Neural cell (in vitro differentiated cells): ENCODE measurements around the gene SFN.

Source experiments
- EP300 ChIP-seq: fragments of 450-650 bp; conservative IDR thresholded peaks from 2 replicates; pipeline ENCODE4 v1.6.1; 2014; ENCODE audit warnings: antibody characterized with exemption, mild to moderate bottlenecking, moderate library complexity; ENCODE audit not compliant: poor library complexity, severe bottlenecking
- EZH2 ChIP-seq: fragments of 200-600, 300-800 bp; shearing (Covaris generic), sonication (generic); IDR thresholded peaks from 2 replicates; pipeline ENCODE4 v1.6.1; 2014; ENCODE audit warnings: antibody characterized with exemption, low read length, borderline replicate concordance, mild to moderate bottlenecking; ENCODE audit not compliant: insufficient read depth, poor library complexity, severe bottlenecking
- SMC3 ChIP-seq: fragments of 450-650 bp; conservative IDR thresholded peaks from 2 replicates; pipeline ENCODE4 v1.6.1; 2014; ENCODE audit warnings: antibody characterized with exemption, mild to moderate bottlenecking, moderate library complexity; ENCODE audit not compliant: poor library complexity
- TAF1 ChIP-seq: IDR thresholded peaks from 2 replicates; pipeline ENCODE4 v1.6.1; 2012; ENCODE audit warnings: low read depth
- TF ChIP-seq, protein P1 (sequence below): fragments of 450-650 bp; IDR thresholded peaks from 2 replicates; pipeline ENCODE4 v1.5.1; 2014; ENCODE audit warnings: antibody characterized with exemption, mild to moderate bottlenecking, moderate library complexity; ENCODE audit not compliant: poor library complexity, severe bottlenecking

DNA sequence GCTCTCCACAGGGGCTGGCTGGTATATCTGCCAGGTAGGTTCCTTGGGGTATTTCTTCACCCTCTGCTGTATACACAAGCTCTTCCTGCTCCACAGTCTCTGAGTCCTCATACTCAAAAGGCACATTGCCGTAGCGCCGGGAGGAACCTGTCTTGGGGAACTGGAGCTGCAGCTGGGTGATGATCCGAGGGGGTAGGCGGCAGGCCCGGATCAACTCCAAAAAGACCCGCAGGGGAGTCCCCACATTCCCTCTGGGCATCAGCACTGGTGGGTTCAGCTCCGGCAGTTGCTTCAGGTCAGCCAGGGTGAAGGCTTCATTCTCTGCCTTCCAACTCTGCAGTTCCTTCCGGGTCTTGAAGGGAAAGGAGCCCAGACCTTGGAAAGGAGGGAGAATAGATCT lies 34.4 kb downstream of the SFN start:
- TF ChIP-seq, protein P1, sequence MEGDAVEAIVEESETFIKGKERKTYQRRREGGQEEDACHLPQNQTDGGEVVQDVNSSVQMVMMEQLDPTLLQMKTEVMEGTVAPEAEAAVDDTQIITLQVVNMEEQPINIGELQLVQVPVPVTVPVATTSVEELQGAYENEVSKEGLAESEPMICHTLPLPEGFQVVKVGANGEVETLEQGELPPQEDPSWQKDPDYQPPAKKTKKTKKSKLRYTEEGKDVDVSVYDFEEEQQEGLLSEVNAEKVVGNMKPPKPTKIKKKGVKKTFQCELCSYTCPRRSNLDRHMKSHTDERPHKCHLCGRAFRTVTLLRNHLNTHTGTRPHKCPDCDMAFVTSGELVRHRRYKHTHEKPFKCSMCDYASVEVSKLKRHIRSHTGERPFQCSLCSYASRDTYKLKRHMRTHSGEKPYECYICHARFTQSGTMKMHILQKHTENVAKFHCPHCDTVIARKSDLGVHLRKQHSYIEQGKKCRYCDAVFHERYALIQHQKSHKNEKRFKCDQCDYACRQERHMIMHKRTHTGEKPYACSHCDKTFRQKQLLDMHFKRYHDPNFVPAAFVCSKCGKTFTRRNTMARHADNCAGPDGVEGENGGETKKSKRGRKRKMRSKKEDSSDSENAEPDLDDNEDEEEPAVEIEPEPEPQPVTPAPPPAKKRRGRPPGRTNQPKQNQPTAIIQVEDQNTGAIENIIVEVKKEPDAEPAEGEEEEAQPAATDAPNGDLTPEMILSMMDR, result no peak
- TF ChIP-seq SMC3 (no peak), EP300 (no peak), TAF1 (no peak), EZH2 (no peak)
